A172 (cell line): ENCODE measurements around the gene SDF4. TPM values are rescaled to one million over a fixed set of nuclear protein-coding genes. Genes with fewer than 3 reads are reported as not detected.

ENCODE experiments used
- DNase-seq: peaks from one replicate; pipeline ENCODE4 v3.0.0-alpha.2; 2015; ENCODE audit warnings: low spot score
- total RNA-seq: library from RNA; depleted of rRNA; stranded (reverse); fragments of >200 nt; shearing (Covaris generic); gene quantifications from 2 replicates; pipeline ENCODE4 v1.2.3, GENCODE V29; 2014

The SDF4 gene
- total RNA-seq, 1 experiment from 2014 or later: 109 TPM

DNA sequence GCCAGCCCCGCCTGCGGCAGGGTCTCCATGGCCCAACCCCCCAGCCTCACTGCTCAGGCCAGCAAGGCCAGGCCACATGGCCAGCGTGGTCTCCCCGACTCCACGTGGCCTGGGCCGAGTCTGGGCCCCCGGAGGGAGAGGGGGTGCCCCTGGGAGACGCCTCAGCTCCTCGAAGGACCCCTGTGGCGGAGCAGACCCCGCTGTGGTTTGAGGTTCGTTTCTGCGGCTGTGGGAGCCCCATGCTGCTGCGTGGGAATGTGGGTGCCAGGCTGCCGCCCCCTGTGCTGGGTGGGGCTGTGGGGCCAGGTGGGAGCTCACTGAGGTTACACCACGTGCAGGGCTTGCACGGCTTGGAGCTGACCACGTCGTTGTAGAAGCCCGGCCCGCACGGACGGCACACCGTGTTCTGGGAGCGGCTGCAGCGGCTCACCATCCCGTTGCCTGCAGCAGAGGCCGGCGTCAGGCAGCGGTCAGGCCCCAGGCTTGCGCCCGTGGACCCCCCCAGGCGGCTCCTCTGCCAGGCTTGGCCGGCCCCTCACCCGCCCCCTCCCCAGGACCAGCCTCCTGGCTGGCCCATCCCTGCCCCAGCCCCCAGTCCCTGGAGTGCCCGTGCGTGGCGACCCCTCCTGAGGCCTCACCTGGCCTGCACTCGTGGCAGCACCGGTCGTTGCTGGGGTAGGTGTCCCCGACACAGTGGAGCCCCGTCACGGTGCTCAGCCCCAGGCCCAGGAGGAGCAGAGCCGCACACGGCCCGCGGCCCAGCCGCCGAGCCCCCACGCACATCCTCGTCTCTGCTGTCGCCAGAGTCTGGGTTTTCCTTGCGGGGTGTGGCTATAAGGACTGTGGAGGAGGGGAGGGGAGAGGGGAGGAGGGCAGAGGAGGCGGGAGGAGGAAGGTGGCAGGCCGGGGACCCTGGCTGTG lies 18.2 kb downstream of the SDF4 start, which contains the start of gene TNFRSF4:
TSS of gene TNFRSF4 (minus strand) at position 809 of the 921 bp plus-strand sequence. CDS start at position 783, 26 bp downstream.
- DNase-seq: no peak

DNA sequence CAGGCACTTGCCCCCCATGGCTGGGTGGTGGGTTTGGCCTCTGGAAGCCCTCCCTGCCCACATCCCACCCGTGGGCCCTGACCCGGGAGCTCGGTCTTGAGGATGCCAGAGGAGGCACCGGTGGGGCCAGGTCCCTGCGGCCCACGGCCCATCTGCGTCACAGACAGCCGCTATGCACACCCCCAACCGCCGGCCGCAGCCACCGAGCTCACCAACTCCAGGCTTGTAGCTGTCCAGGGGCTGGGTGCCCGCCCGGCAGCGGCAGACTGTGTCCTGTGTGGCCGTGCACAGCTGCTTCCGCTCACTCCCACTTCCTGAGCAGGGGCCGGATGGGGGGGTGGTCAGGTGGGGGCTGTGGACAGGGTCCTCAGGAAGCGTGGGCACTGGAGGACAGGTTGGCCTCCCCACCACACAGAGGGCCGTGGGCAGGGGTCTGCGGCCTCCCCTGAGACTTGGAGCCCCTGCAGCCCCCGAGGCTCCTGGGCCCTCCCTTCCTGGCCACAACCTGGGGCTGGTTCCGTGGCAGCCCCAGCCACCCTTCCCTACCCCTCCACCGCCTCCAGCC lies 18.9 kb downstream of the SDF4 start:
- DNase-seq: no peak

DNA sequence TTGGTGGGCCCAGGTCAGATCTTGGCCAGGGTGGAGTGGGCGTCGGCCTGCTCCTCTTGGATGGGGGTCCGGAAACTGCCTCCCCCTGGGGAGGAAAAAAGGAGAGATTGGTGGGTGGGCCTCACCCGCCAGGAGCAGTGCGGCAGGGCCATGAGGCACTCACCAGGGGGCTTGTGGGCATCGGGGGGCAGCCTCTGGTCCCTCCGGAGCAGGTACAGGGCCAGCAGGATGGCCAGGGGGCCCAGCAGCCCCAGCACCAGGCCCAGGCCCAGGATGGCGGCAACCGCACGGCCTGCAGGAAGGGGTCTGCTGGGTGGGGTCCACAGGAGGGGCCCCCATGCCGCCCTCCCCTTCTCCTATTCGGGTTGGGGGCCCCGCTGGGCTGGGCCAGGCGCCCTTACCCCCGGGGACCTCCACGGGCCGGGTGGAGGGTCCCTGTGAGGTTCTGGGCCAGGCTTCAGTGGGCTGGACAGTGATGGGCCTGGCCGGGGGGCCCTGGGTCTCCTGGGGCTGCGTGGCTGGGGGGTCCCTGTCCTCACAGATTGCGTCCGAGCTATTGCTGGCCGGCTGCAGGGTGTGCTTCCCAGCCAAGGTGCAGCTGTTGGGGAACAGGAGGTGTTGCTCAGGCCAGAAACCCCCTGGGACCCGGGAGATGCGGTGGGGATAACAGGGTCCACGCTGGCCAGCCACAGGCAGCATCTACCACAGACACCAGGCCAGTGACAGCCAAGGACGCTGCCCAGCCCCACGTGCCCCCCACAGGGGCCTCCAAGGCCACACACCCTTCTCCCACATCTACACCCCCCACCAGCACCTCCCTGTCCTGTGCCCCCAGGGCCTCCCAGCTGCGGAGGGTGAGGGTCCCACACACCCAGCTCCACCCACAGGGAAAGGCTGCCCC lies 20.0 kb downstream of the SDF4 start:
- DNase-seq: no peak

DNA sequence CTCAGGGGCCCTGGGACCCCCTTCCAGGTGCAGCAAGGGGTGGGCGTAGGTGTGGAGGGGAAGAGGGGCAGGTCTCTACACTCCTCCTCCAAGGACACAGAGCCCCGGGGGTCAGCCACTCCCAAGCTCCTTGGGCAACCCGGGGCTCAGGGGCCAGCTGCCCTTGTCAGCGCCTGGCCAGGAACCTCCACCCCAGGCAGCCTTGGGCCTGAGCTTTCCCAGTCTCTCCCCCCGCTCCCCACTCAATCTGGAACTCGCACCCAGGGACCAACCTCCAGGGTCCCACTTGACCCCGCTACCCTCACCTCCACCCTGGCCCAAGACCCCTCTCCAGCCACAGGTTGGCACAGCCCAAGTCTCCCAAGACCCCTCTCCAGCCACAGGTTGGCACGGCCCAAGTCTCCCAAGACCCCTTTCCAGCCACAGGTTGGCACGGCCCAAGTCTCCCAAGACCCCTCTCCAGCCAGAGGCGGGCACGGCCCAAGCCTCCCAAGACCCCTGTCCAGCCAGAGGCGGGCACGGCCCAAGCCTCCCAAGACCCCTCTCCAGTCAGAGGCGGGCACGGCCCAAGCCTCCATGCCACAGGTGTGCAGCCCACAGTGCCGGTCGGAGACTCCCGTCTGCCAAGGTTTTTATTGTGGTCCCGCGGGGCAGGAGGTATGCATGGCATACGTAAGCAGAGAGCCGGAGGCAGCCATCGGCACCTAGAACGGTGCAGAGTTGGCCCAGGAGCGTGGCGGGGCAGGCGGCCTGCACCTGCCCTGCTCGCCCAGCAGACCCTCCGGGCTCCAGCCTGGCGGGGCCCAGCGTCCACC lies 20.9 kb downstream of the SDF4 start:
- DNase-seq: no peak

DNA sequence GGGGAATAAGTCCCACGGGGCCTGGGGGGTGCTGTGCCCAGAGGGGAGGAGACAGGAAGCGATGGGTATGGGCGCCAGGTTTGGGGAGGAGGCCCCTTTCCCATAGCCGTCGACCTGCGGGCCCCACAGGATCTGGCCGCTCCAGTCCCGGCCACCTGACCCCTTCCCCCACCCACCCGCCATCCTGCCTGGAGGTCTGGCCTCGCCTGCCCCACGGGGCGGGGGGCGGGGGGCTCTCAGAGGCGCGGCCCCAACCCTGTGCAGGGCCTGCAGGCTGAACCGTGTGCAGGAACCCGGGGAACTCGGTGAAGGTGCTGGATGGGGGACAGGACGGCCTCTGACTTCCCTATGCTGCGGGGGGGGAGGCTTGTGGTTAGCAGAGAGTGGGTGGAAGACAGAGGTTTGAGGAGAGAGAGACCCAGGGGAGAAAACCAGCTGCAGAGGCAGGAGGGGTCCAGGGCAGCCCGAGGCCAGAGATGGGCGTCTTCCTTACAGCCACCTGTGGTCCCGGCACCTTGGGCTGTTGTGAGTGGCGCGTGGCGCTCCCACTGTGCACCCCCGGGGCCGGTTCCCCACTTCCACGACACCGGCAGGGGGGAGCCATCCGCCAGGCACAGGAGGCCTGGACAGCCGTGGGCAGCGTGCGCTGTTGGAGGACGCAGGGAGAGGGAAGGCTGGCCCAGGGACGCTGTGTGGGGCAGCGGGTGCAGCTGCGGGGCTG lies 22.9 kb downstream of the SDF4 start:
- no peak for DNase-seq

DNA sequence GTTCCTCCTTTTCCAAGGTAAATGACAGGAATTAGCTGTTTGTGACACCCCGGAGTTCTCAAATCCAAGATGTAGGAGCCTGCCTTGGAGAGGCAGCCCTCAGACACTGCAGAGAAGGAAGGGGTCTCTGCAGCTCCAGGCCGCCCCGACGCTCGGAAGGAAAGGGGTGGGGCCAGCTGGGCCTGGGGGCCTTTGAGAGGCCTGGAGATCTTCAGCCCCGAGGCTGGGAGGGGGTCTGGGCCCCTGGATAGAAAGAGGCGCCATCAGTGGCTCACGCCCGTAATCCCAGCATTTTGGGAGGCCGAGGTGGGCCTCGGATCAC lies 24.3 kb downstream of the SDF4 start:
- no peak for DNase-seq

DNA sequence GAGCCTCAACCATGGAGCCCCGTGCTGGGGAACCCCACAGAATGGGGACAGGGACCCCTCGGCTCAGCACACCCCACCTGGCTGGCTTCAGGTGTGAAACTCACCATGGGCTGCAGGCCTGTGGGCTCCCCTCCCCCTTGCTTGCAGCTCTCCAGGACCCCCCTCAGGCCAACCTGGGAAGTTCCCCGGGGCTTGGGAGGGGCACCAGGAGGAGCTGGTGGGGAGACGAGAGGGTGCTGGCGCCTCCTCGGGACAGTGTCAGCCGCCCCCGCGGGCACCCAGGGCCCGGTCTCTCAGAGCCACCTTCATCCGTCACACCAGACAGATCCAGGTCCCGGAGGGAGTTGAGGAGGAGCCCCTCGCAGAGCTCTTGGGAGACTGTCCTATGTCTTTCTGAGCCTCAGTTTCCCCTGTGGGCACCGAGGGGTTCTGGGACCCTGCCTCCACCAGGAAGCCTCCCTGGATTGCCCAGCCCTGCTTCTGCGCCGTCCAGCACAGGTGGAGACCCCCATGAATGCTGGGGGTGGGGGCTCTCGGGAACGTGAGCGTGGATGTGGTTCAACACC lies 24.8 kb downstream of the SDF4 start:
- no peak for DNase-seq

DNA sequence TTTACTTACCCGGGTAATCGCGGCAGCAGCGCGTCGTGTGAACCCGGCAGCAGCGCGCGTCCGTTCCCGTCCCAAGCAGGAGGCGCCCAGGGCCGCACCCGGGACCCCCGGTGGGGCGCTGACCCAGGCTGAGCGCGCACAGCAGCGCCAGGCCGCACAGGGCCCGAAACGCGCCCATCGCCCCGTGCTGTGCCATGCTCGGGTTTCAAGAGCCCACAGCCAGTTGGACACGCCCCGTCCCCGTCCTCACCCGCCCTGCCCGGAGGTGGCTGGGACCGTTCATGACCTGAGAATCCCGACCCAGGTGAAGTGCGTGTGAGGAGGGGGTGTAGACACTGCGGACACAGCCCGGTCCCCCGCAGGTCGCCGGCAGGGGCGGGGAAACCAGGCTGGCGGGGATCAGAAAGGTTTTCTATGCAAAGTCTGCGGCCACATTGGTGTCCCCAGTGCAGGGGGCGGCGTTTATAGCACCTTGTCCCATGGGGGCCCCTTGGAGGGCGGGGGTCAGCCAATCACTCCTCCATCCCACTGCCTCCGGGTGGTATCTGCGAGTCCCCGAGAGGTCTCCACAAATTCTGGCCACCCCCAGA lies 25.3 kb downstream of the SDF4 start, which contains the start of gene TNFRSF18:
TSS of gene TNFRSF18 (minus strand) at position 217 of the 590 bp plus-strand sequence. CDS start at position 196, 21 bp downstream.
- no peak for DNase-seq

DNA sequence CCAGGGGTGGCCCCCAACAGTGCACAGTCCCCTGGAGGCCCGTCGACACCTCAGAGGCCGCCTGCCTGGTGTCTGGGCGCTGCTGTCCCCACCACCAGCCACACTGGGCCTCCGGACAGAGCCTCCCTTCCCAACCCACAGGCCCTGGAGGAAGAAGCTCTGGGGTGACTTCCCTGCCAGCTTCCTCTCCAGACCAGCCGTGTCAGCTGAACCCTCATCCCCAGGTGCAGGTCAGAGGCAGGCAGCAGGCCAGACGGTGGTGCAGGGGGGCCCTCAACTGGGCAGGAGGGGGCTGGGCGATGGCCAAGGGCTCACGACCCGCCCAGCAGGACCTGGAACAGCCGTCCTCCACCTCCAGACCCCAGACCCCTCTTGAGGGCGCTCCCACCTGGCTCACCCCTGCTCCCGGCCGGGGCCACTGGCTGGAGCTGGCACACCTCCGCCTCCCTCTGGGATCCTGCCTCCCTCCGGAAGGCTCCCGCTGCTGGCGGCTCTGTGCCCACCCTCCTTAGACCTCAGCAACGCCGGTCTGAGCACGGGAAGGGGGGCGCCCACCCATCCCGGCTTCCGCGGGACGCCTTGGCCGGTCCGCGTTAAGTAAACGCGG lies 25.9 kb downstream of the SDF4 start:
- DNase-seq: no peak

DNA sequence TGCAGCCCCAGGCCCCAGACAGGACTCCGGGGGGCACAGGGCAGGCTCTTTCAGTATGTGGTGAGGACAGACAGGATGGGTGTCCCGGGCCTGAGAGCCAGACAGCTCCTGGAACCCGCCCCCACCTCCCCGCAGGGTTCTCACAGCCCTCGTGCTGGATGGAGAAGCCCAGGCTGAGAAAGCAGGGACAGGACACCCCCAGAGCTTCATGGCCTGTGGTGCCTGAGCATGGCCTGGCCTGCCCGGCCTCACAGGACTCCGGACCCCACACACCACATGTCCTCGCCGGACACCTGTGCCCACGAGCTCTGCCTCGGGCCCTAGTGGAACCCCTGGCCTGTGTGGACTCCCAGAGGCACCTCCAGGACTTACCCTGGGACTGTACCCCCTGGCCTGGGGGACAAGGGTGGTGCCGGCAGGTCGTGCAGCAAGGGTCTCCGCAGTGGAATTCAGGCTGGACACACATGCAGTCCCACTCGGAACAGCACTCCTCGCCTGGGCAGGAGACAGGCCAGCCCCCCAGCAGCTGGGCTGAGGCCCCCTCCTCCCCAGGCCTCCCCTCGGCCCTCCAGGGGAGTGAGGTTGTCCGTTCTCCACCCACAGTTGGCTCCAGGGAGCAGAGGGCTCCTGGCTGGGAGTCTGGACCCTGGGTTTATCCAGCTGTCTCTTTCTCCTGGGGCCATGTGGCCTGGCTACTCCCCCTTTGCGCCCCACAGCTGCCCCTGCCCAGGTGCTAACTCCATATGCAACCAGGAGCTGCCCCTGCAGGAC lies 26.6 kb downstream of the SDF4 start:
- no peak for DNase-seq

DNA sequence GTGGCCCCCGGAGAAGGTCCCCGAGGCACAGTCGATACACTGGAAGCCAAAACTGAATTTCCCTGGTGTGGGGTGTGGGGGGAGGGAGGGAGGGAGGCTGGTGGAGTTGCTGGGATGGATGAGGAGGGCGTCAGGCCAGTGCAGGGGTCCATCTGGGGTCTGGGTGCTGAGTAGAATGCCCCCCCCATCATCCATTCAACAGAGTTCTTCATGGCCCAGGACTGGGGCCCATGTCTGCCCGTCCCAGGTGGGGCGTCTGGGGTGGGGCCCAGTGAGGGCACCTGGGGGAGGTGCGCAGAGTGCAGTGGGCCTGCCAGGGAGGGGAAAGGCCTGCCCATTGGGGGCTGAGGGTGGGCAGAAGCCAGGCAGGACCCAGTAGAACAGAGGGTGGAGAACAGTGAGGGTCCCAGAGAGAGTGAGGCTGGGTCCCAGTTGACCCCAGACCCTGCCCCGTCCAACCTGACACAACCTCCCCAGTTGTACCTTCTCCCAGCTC lies 27.3 kb downstream of the SDF4 start:
- no peak for DNase-seq

DNA sequence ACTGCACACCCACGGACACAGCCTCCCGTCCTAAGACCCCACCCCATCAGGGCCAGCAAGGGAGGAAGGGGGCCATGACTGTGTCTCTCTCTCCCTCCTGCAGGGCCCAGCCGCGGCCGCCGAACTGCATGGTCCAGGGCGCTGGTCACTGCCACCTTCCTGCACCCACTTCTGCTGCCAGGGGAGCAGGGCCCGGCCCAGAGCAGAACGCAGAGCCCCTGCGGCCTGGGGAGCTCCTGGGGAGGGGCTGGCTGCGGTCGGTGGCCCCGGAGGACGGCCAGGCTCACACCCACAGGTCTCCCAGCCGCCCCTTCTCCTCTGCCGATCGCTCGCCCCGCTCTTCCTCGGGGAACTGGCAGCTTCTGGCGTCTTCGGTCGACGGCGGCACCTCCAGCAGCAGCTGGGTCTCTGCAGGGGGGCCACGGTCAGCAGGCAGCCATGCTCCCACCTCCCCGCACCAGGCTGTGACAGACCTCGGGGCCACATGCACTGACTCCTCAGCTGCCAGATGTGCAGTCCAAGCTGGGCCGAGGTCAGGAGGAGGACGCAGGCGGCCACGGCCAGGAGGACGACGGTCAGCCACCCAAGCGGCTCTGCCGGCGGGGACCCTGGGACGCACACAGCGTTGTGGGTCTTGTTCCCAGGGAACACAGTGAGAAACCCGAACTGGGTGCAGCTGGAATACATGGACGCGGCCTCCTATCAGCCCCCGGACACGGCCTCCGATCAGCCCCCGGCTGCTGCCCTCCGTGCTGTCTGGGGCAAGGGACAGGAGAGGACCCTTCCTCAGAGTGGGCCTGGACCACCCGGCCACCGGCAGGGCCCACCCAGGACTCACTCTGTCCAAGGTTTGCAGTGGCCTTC lies 28.0 kb downstream of the SDF4 start:
- DNase-seq: no peak

DNA sequence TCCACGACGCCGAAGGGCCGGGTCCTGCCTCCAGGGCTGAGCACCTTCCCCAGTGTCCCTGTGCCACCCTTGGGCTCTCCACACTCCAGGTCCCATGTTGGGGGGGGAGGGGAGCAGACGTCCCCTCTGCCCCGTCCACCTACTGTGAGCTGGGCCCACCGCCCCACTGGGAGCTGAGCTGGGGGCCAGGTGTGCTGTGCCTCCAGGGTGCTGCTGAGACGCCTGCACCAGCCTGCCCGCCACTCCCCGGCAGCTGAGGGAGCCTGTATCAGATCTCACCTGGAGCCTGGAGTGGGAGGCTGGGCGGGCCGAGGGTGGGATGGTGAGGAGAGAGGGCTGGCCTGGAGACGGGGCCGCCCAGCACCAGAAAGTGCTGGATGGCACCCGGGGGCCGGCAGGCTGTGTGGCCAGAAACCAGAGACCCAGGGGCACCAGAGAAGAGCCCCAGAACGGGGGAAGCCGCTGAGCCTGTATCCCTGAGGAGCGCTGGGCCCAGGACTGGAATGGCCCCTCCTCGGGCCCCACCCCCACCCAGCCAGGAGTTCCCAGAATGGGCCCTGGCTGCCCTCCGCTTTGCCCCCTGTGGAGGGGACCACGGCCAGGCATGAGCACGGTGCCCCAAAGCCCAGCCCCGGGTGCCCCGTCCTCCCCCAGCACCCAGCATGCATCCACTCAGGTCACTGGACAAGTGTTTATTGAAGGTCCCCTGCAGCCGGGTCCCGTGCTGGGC lies 28.8 kb downstream of the SDF4 start:
- DNase-seq: no peak

DNA sequence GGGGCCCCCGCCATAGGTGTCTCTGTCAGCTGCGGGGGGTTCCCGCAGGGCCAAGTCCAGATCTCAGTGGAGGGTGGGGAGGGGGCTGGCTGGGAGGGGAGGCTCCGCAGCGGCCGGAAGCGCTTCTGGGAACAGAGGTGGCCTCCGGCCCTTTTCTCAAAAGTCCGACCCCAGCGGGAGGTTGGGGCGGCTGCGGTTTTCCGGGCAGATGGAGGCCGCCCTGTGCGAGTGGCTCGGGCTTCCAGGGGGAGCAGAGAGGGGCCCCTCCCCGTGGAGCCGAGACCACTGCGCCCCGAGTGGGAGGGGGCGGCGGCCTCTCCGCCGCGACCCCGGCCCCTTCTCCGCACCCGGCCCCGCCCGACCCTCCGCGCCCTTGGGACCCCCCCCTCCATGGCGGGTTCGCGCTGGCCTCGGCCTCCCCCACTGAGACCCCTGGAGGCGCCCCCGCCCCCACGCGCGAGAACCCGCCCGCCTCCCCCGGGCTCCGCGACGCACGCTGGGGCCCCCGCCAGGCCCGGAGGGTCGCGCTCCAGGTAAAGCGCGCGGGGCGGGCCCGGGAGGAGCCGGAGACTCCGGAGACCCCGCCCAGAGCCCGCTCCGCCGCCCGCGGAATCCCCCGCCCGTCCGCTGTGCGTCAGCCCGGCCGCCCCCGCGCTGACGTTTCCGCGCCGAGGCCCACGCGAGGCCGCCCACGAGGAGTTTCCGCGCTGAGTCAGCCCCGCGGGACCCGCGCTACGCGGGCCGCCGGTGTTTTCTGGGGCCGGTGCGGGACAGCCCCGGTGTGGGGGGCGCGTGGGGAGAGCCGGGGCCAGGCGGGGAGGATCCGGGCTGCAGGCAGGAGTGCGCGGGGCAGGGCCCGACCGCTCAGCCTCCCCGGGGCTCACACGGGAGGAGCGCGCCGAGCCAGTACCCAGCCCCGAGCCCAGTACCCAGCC lies 30.7 kb downstream of the SDF4 start:
- no peak for DNase-seq

DNA sequence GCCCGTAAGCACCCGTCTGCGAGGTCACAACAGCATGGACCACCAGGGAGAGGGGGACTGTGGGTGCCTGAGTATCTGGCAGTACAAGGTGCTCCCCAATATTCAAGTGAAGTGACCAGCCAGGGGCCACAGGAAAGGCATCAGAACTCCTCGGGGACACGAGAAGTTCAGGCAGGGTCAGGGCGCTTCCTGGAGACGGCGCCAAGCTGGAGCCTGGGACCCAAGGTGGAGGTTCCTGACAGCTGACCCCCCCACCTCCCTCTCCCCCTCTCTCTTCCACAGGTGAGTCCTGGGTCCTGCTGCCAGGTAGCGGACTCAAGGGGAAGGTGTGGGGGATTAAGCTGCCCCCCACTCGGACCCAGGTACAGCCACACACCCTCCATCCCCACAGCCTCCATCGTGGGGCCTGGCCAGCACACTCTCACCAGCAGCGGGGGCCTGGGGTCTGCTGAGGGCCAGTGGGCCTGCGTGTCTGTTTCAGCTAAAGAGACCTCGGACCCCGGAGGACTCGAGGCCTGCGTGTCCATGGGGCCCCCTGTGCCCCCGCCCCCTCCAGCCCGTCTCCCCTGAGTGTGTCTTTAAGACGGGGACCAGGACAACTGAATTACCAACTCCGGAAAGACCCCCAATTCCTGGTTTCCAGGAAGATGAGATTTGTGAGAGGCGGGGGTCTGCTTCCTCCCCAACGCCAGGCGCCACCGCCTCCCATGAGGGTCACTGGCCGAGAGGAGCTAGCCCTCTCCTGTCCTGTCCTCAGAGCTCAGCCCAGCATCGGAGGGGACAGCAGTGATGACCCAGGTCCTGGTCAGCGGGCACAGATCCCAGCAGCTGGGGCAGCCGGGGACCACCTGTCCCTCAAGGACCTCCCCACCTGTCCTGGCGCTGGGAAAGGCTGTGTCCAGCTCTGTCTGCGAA lies 31.6 kb downstream of the SDF4 start:
- no peak for DNase-seq
